Lung (tissue), 12 donors: ENCODE measurements around the gene CNPY3. TPM values are rescaled to one million over a fixed set of nuclear protein-coding genes. Genes with fewer than 3 reads are reported as not detected.

Source experiments
- ATAC-seq: fragments of 200-7000 bp; cut with Tn5 transposase; one replicate; pipeline ENCODE4 v1.9.1; 2020; ENCODE audit warnings: moderate number of reproducible peaks; ENCODE audit not compliant: insufficient read depth, low FRiP score
- DNase-seq, 3 donors: peaks; one replicate each; pipeline ENCODE4 v3.0.0-alpha.2; 2013 to 2017
- H3K27ac ChIP-seq, 2 donors: one replicate each; pipeline ENCODE4 v1.5.1; 2013; ENCODE audit warnings: mild to moderate bottlenecking in 2 of 2, moderate library complexity in 2 of 2, control low read depth in 1 of 2, inconsistent platforms in 1 of 2, low read depth in 1 of 2, low read length in 1 of 2
- H3K27me3 ChIP-seq, 3 donors: one replicate each; pipeline ENCODE4 v1.5.1; 2013; ENCODE audit warnings: low read length in 2 of 3; ENCODE audit not compliant: control insufficient read depth in 3 of 3, insufficient read depth in 3 of 3
- H3K36me3 ChIP-seq, 4 donors: one replicate each; pipeline ENCODE4 v1.5.1; 2013; ENCODE audit warnings: low read length in 4 of 4, mild to moderate bottlenecking in 1 of 4, moderate library complexity in 1 of 4; ENCODE audit not compliant: control insufficient read depth in 4 of 4, insufficient read depth in 4 of 4
- H3K4me1 ChIP-seq, 5 donors: one replicate each; pipeline ENCODE4 v1.5.1; 2013; ENCODE audit warnings: low read length in 5 of 5, mild to moderate bottlenecking in 2 of 5, moderate library complexity in 1 of 5; ENCODE audit not compliant: control insufficient read depth in 5 of 5, insufficient read depth in 5 of 5
- H3K4me3 ChIP-seq: one replicate; pipeline ENCODE4 v1.5.1; 2013; ENCODE audit warnings: mild to moderate bottlenecking, control low read depth, moderate library complexity
- H3K9ac ChIP-seq, 2 donors: one replicate each; pipeline ENCODE4 v1.5.1; 2013; ENCODE audit warnings: low read length in 2 of 2, control low read depth in 1 of 2; ENCODE audit not compliant: insufficient read depth in 1 of 2
- H3K9me3 ChIP-seq, 4 donors: one replicate each; pipeline ENCODE4 v1.5.1; 2013; ENCODE audit warnings: low read length in 3 of 4, mild to moderate bottlenecking in 1 of 4, moderate library complexity in 1 of 4; ENCODE audit not compliant: control insufficient read depth in 4 of 4, insufficient read depth in 3 of 4
- CTCF ChIP-seq: IDR thresholded peaks from 2 replicates; pipeline ENCODE4 v1.5.1; 2012; ENCODE audit warnings: mild to moderate bottlenecking; ENCODE audit errors: control extremely low read depth, extremely low read depth
- WGBS, 2 donors: extraction: QIAGEN DNeasy Blood & Tissue Kit; methylation state at CpG; one replicate each; pipeline ENCODE4 v1.1.7; 2013; 5-methylcytosine and 5-hydroxymethylcytosine counted together
- polyA plus RNA-seq, 2 donors: library from polyadenylated mRNA; stranded (reverse); fragments of 200-250 nt; gene quantifications; one replicate each; pipeline ENCODE4 v1.2.1, GENCODE V29; 2013
- total RNA-seq, 2 donors: library from RNA; depleted of rRNA in 1 of 2; stranded (reverse); fragments of >200 nt in 1 of 2; gene quantifications; one replicate each; pipeline ENCODE4 v1.2.1, GENCODE V29; 2014 to 2021
- donor health status: control.
- donor health status: control.
- donor health status: Bipolar disorder and iron deficiency.
- donor health status: healthy.
- donor health status: DM: yes; HTN: yes; CAD: no.

Gene CNPY3
- total and polyA plus RNA-seq, 4 donors: 36.0 to 90.5 (median 56.2) TPM

DNA sequence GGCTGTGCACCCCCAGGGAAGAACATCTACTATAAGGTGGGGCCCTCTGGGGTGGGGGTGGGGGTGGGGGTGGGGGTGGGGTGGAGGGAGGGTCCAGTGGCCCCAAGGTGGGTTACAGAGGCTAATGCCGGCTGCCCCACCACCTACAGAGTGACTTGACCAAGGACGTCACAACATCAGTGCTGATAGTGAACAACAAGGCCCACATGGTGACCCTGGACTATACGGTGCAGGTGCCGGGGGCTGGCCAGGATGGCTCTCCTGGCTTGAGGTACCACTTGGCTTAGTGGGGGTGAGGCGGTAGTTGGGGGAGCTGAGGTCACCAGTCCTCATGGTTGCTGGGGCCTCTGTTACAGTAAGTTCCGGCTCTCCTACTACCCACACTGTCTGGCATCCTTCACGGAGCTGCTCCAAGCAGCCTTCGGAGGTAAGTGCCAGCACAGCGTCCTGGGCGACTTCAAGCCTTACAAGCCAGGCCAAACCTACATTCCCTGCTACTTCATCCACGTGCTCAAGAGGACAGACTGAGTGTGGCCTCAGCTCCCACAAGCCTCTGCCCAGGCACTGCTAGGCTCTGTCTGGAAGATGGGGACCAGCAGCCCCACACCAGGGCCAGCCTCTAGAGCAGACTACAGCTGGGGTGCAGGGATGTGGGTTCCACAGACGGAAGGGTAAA lies 34.0 kb downstream of the CNPY3 start:
- WGBS, 2 donors: 89 to 90% methylated on average over 12 of the region's 12 CpGs
- TF ChIP-seq CTCF: no peak
- no peaks in the 10 kb centered on the region for H3K9me3 ChIP-seq
- H3K27me3 ChIP-seq: peaks cover 0 to 4% (median 3%) of the 10 kb centered on the region in 3 donors
- no peak overlapping the region for H3K9ac ChIP-seq
- peaks cover 0 to 14% (median 2%) of the 10 kb centered on the region in 5 donors for H3K4me1 ChIP-seq
- H3K27ac ChIP-seq: no peak overlapping the region
- no peak overlapping the region for H3K4me3 ChIP-seq
- peaks cover 0 to 41% (median 13%) of the 10 kb centered on the region in 4 donors for H3K36me3 ChIP-seq
- DNase-seq (no peak), ATAC-seq (no peak)

GRCh38 chr6:42963855-42964605 lies 34.8 kb downstream of the CNPY3 start:
- H3K27ac ChIP-seq: no peak overlapping the region
- peaks cover 0 to 44% (median 15%) of the 10 kb centered on the region in 4 donors for H3K36me3 ChIP-seq
- ATAC-seq (no peak), DNase-seq (peak; percentile 25 to 32 (median 29))
- H3K9me3 ChIP-seq: no peaks in the 10 kb centered on the region
- WGBS, 2 donors: 91 to 94% methylated on average over 9 of the region's 9 CpGs
- no peak overlapping the region for H3K9ac ChIP-seq
- TF ChIP-seq CTCF: no peak
- H3K27me3 ChIP-seq: peaks cover 0 to 4% (median 3%) of the 10 kb centered on the region in 3 donors
- peaks cover 0 to 14% (median 2%) of the 10 kb centered on the region in 5 donors for H3K4me1 ChIP-seq
- no peak overlapping the region for H3K4me3 ChIP-seq

DNA sequence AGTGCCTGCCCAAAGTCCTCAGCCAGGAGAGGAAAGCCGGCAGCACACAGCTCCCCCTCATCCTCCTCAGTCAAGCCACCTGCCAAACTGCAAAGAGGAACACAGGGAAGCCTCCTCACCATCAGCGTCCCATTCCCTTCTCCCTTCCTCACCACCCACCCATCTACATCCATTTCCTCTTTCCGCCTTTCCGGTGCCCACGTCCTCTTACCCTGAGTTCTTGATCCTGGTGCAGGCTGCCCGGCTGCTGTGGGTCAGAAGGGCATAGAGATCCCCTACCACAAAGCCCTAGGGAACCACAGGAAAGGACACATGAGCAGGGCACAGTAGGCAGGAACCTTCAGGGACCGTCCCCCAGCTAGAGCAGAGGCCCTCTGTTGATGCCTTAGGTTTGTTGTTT lies 37.3 kb downstream of the CNPY3 start:
- DNase-seq (no peak), ATAC-seq (no peak)
- Histone ChIP-seq H3K9ac (no peak overlapping the region), H3K27me3 (no peaks in the 10 kb centered on the region), H3K9me3 (no peaks in the 10 kb centered on the region), H3K36me3 (peaks cover 2 to 52% (median 20%) of the 10 kb centered on the region in 4 donors), H3K27ac (no peak overlapping the region), H3K4me1 (no peaks in the 10 kb centered on the region), H3K4me3 (no peak overlapping the region)
- 70 to 73% methylated on average over 7 of the region's 7 CpGs for WGBS, 2 donors
- no peak for TF ChIP-seq CTCF
